DND-41 (cell line): ENCODE measurements around the gene UCN2.

ENCODE experiments used
- ATAC-seq: fragments of 200-7000 bp; cut with Tn5 transposase; 3 replicates; pipeline ENCODE4 v1.9.1; 2021; ENCODE audit warnings: low read depth; ENCODE audit not compliant: insufficient read depth
- DNase-seq: peaks from one replicate; pipeline ENCODE4 v3.0.0-alpha.2; 2020
- H2AFZ ChIP-seq: 2 replicates; pipeline ENCODE4 v1.6.0; 2012; ENCODE audit warnings: low read depth, low read length
- H3K27ac ChIP-seq: 2 replicates; pipeline ENCODE4 v1.5.1; 2012; ENCODE audit warnings: low read length, inconsistent platforms
- H3K27me3 ChIP-seq: fragments of 200-600 bp; sonication (generic); 2 replicates; pipeline ENCODE4 v1.6.0; 2012; ENCODE audit warnings: low read length, mild to moderate bottlenecking, inconsistent platforms; ENCODE audit not compliant: insufficient read depth, poor library complexity
- H3K36me3 ChIP-seq: 2 replicates; pipeline ENCODE4 v1.5.1; 2012; ENCODE audit warnings: low read length, inconsistent platforms; ENCODE audit not compliant: insufficient read depth
- H3K4me1 ChIP-seq: 2 replicates; pipeline ENCODE4 v1.5.1; 2012; ENCODE audit warnings: mild to moderate bottlenecking, low read length; ENCODE audit not compliant: insufficient read depth
- H3K4me2 ChIP-seq: 2 replicates; pipeline ENCODE4 v1.6.0; 2012; ENCODE audit warnings: mild to moderate bottlenecking, moderate library complexity, low read length, inconsistent platforms; ENCODE audit not compliant: insufficient read depth
- H3K4me3 ChIP-seq, 2 experiments: fragments of 200-600 bp in 1 of 2; shearing (Covaris generic) in 1 of 2; 2 replicates each; pipeline ENCODE4 v1.5.1; 2012 to 2016; ENCODE audit warnings: inconsistent platforms in 2 of 2, low read length in 2 of 2, mild to moderate bottlenecking in 2 of 2, low read depth in 1 of 2, moderate library complexity in 1 of 2
- H3K79me2 ChIP-seq: 2 replicates; pipeline ENCODE4 v1.6.0; 2012; ENCODE audit warnings: low read length, inconsistent platforms; ENCODE audit not compliant: insufficient read depth
- H3K9ac ChIP-seq: 2 replicates; pipeline ENCODE4 v1.6.0; 2012; ENCODE audit warnings: low read depth, mild to moderate bottlenecking, inconsistent platforms, low read length, moderate library complexity
- H3K9me3 ChIP-seq: 2 replicates; pipeline ENCODE4 v1.5.1; 2012; ENCODE audit warnings: low read length, moderate library complexity, mild to moderate bottlenecking, inconsistent platforms; ENCODE audit not compliant: insufficient read depth, severe bottlenecking
- H4K20me1 ChIP-seq: 2 replicates; pipeline ENCODE4 v1.6.0; 2012; ENCODE audit warnings: low read length; ENCODE audit not compliant: insufficient read depth
- CTCF ChIP-seq: IDR thresholded peaks from 2 replicates; pipeline ENCODE4 v1.5.1; 2012; ENCODE audit warnings: borderline replicate concordance, low read length, moderate library complexity, mild to moderate bottlenecking; ENCODE audit not compliant: poor library complexity, severe bottlenecking; ENCODE audit errors: extremely low read depth
- EZH2 ChIP-seq: IDR thresholded peaks from 3 replicates; pipeline ENCODE4 v1.6.1; 2012; ENCODE audit warnings: borderline replicate concordance, low read depth, mild to moderate bottlenecking, moderate library complexity, low read length, inconsistent platforms; ENCODE audit not compliant: severe bottlenecking

The UCN2 gene

GRCh38 chr3:48591886-48592518 lies 28.4 kb upstream of the UCN2 start:
- H3K4me3 ChIP-seq = no peak overlapping the region
- no peaks in the 10 kb centered on the region for H3K4me1 ChIP-seq
- no peak overlapping the region for H3K4me2 ChIP-seq
- no peak for DNase-seq
- no peaks in the 10 kb centered on the region for H3K9me3 ChIP-seq
- no peak overlapping the region for H2AFZ ChIP-seq
- no peak overlapping the region for H3K9ac ChIP-seq
- no peak for ATAC-seq
- no peaks in the 10 kb centered on the region for H3K27me3 ChIP-seq
- H3K36me3 ChIP-seq = no peaks in the 10 kb centered on the region
- H4K20me1 ChIP-seq = peaks cover 13% of the 10 kb centered on the region; the same call in 1 of the 2 replicates
- no peak overlapping the region for H3K27ac ChIP-seq
- H3K79me2 ChIP-seq = no peaks in the 10 kb centered on the region
- TF ChIP-seq EZH2 (no peak), CTCF (no peak)

GRCh38 chr3:48591436-48591835 lies 27.9 kb upstream of the UCN2 start:
- DNase-seq (no peak), ATAC-seq (no peak)
- no peaks in the 10 kb centered on the region for H3K9me3 ChIP-seq
- no peaks in the 10 kb centered on the region for H3K79me2 ChIP-seq
- H3K27me3 ChIP-seq = no peaks in the 10 kb centered on the region
- H3K9ac ChIP-seq = no peak overlapping the region
- TF ChIP-seq EZH2 = no peak
- no peak for TF ChIP-seq CTCF
- H3K4me3 ChIP-seq = no peak overlapping the region
- H3K4me2 ChIP-seq = no peak overlapping the region
- H2AFZ ChIP-seq = no peak overlapping the region
- no peaks in the 10 kb centered on the region for H3K36me3 ChIP-seq
- no peak overlapping the region for H3K27ac ChIP-seq
- peaks cover 13% of the 10 kb centered on the region; the same call in 1 of the 2 replicates for H4K20me1 ChIP-seq
- no peaks in the 10 kb centered on the region for H3K4me1 ChIP-seq

GRCh38 chr3:48588230-48588629 lies 24.6 kb upstream of the UCN2 start:
- Histone ChIP-seq H3K9ac (no peak overlapping the region), H3K4me3 (no peak overlapping the region), H3K4me1 (no peaks in the 10 kb centered on the region), H3K36me3 (no peaks in the 10 kb centered on the region), H3K4me2 (no peak overlapping the region), H4K20me1 (peaks cover 10% of the 10 kb centered on the region; the same call in 1 of the 2 replicates), H3K27me3 (no peaks in the 10 kb centered on the region), H2AFZ (no peak overlapping the region), H3K9me3 (no peaks in the 10 kb centered on the region), H3K79me2 (no peaks in the 10 kb centered on the region), H3K27ac (no peak overlapping the region)
- no peak for DNase-seq
- TF ChIP-seq EZH2 = no peak
- no peak for TF ChIP-seq CTCF
- no peak for ATAC-seq

- H3K4me3 ChIP-seq = no peak overlapping the region
- H2AFZ ChIP-seq = no peak overlapping the region
- no peak overlapping the region for H3K9ac ChIP-seq
- TF ChIP-seq CTCF (no peak), EZH2 (no peak)
- H3K79me2 ChIP-seq = no peaks in the 10 kb centered on the region
- no peaks in the 10 kb centered on the region for H3K4me1 ChIP-seq
- H3K4me2 ChIP-seq = no peak overlapping the region
- no peaks in the 10 kb centered on the region for H3K36me3 ChIP-seq
- DNase-seq (no peak), ATAC-seq (no peak)
- no peaks in the 10 kb centered on the region for H3K27me3 ChIP-seq
- H3K27ac ChIP-seq = no peak overlapping the region
- H4K20me1 ChIP-seq = peaks cover 8% of the 10 kb centered on the region; the same call in 1 of the 2 replicates
- no peaks in the 10 kb centered on the region for H3K9me3 ChIP-seq
Measured at GRCh38 chr3:48587686-48588085, 24.1 kb upstream of the UCN2 start.
